H1 (cell line): ENCODE measurements around the gene JMJD8. TPM values are rescaled to one million over a fixed set of nuclear protein-coding genes. Genes with fewer than 3 reads are reported as not detected.

Experiments used
- RAD21 ChIP-seq, 2 experiments: IDR thresholded peaks in 1 of 2; conservative IDR thresholded peaks in 1 of 2; 2 replicates each; pipeline ENCODE4 v1.6.1; 2011; ENCODE audit warnings: low read depth in 2 of 2, low read length in 2 of 2, improper control_type of control experiment in 1 of 2, inconsistent platforms in 1 of 2, mild to moderate bottlenecking in 1 of 2, moderate library complexity in 1 of 2
- polyA plus RNA-seq, 7 experiments: library from polyadenylated mRNA; depleted of rRNA in 3 of 7; stranded (reverse) in 5 of 7; unstranded in 2 of 7; fragments of >200 nt in 5 of 7; fragments of 200-250 nt in 2 of 7; gene quantifications; 1 replicate in 5 of 7; 2 replicates in 1 of 7; 4 replicates in 1 of 7; pipeline versions ENCODE4 v1.2.1 to v1.2.3, GENCODE V29; 2011 to 2013; ENCODE audit warnings: missing spikeins in 2 of 7, mixed read lengths in 2 of 7
- total RNA-seq: library from RNA; stranded (reverse); fragmentation: NEBNext Ultra II Directional; extraction: Animal tissue kit (Norgen Biotek cat#: 25700); gene quantifications from 2 replicates; pipeline ENCODE4 v1.2.1, GENCODE V29; 2021

JMJD8 gene
- total and polyA plus RNA-seq, 2 of the 8 experiments (the other 6 are each of a cell fraction or from before 2014, with no cell fraction given): 46.4 to 87.4 TPM

DNA sequence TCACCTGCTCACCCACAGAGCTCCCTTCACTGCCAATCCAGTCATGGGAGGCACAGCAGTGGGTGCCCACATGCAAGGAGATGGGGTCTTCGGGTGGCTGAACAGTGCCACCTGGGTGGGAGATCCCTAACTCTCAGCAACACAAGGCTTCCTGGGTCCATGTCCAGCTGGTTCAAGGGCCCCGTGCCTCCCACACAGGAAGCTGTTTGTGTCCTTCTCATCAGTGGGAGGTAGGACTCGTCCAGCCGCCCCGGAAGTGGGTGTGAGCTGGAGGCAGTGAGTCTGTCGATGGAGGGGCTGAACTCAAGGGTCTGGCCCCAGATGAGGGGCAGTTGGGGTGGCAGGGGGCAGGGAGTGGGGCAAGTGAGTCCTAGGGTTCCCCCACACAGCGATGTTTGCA lies 19.9 kb upstream of the JMJD8 start (continued):
- no peak for TF ChIP-seq RAD21 (IDR thresholded peaks at IDR 0.05 in 1 of 2, conservative IDR thresholded peaks at IDR 0.05 in 1 of 2; ENCODE audit: low read depth in 2 of 2, low read length in 2 of 2)
- TF ChIP-seq, all 59 proteins: peak for 0
